PFSK-1 (cell line): ENCODE data around the gene FAM50B.

Experiments
- FOXP2 ChIP-seq: optimal IDR thresholded peaks from 2 replicates; pipeline ENCODE3; 2011; ENCODE audit warnings: borderline replicate concordance, control low read depth, inconsistent platforms; ENCODE audit not compliant: insufficient read depth; ENCODE audit errors: extremely low read length, extremely low read depth
- POLR2AphosphoS5 ChIP-seq: IDR thresholded peaks from 2 replicates; pipeline ENCODE4 v1.6.1; 2012; ENCODE audit warnings: low read depth, mild to moderate bottlenecking, control low read depth, low read length, moderate library complexity
- REST ChIP-seq, 2 experiments: IDR thresholded peaks; 2 replicates each; pipeline versions ENCODE4 v1.6.1 to v1.8.0; 2011 to 2012; ENCODE audit warnings: low read depth in 2 of 2, low read length in 2 of 2, control low read depth in 1 of 2, inconsistent platforms in 1 of 2, mild to moderate bottlenecking in 1 of 2, moderate library complexity in 1 of 2; ENCODE audit not compliant: insufficient read depth in 1 of 2
- SIN3A ChIP-seq: IDR thresholded peaks from 2 replicates; pipeline ENCODE4 v1.6.1; 2012; ENCODE audit warnings: mild to moderate bottlenecking, low read length, moderate library complexity, borderline replicate concordance; ENCODE audit not compliant: insufficient read depth
- TAF1 ChIP-seq: IDR thresholded peaks from 2 replicates; pipeline ENCODE4 v1.6.1; 2012; ENCODE audit warnings: low read length, control low read depth, borderline replicate concordance; ENCODE audit not compliant: insufficient read depth

The FAM50B gene

GRCh38 chr6:3812596-3812995, 36.6 kb upstream of the FAM50B start:
- TF ChIP-seq FOXP2: no peak
- no peak for TF ChIP-seq SIN3A
- no peak for TF ChIP-seq TAF1
- TF ChIP-seq REST (IDR thresholded peaks at IDR 0.05; ENCODE audit: insufficient read depth in 1 of 2, low read depth in 2 of 2, low read length in 2 of 2): no peak

- TF ChIP-seq POLR2AphosphoS5 (no peak), FOXP2 (no peak), REST (IDR thresholded peaks at IDR 0.05; ENCODE audit: insufficient read depth in 1 of 2, low read depth in 2 of 2, low read length in 2 of 2) (no peak), TAF1 (no peak), SIN3A (no peak)
Observed at GRCh38 chr6:3813150-3813780, 35.9 kb upstream of the FAM50B start.

GRCh38 chr6:3813918-3814317, 35.3 kb upstream of the FAM50B start:
- TF ChIP-seq FOXP2 (no peak), SIN3A (no peak), TAF1 (no peak), REST (IDR thresholded peaks at IDR 0.05; ENCODE audit: insufficient read depth in 1 of 2, low read depth in 2 of 2, low read length in 2 of 2) (no peak), POLR2AphosphoS5 (no peak)

- TF ChIP-seq REST (IDR thresholded peaks at IDR 0.05; ENCODE audit: insufficient read depth in 1 of 2, low read depth in 2 of 2, low read length in 2 of 2) (no peak), FOXP2 (no peak), SIN3A (no peak), POLR2AphosphoS5 (no peak), TAF1 (no peak)
Observed at GRCh38 chr6:3814539-3814938, 34.6 kb upstream of the FAM50B start.
